ENCODE data around the gene SLC39A3.

Gene SLC39A3

GRCh38 chr19:2744113-2744512 is 4.3 kb upstream of the SLC39A3 start:
- no peak for TF ChIP-seq CTCF (IDR thresholded peaks at IDR 0.05; ENCODE audit: control insufficient read depth, extremely low read depth, insufficient read depth)
- no peak for DNase-seq (ENCODE audit: low read depth)
- H3K4me3 ChIP-seq (ENCODE audit: low read depth, low read length), result no peak overlapping the region

- no peak for TF ChIP-seq CTCF (IDR thresholded peaks at IDR 0.05; ENCODE audit: control insufficient read depth, extremely low read depth, insufficient read depth)
- no peak for DNase-seq (ENCODE audit: low read depth)
- H3K4me3 ChIP-seq (ENCODE audit: low read depth, low read length), result no peak overlapping the region
Measured at GRCh38 chr19:2743099-2743498, 3.3 kb upstream of the SLC39A3 start.

GRCh38 chr19:2740314-2740656 is 468 bp upstream of the SLC39A3 start:
- TF ChIP-seq CTCF (IDR thresholded peaks at IDR 0.05; ENCODE audit: control insufficient read depth, extremely low read depth, insufficient read depth), result no peak
- H3K4me3 ChIP-seq (ENCODE audit: low read depth, low read length), result no peak overlapping the region
- no peak for DNase-seq (ENCODE audit: low read depth)

GRCh38 chr19:2736550-2737190 is 3.1 kb downstream of the SLC39A3 start:
- DNase-seq (ENCODE audit: low read depth), result no peak
- TF ChIP-seq CTCF (IDR thresholded peaks at IDR 0.05; ENCODE audit: control insufficient read depth, extremely low read depth, insufficient read depth), result no peak
- H3K4me3 ChIP-seq (ENCODE audit: low read depth, low read length), result no peak overlapping the region

GRCh38 chr19:2735374-2735773 is 4.4 kb downstream of the SLC39A3 start:
- H3K4me3 ChIP-seq (ENCODE audit: low read depth, low read length), result no peak overlapping the region
- TF ChIP-seq CTCF (IDR thresholded peaks at IDR 0.05; ENCODE audit: control insufficient read depth, extremely low read depth, insufficient read depth), result no peak
- no peak for DNase-seq (ENCODE audit: low read depth)

GRCh38 chr19:2734589-2735288 is 5.1 kb downstream of the SLC39A3 start:
- no peak overlapping the region for H3K4me3 ChIP-seq (ENCODE audit: low read depth, low read length)
- TF ChIP-seq CTCF (IDR thresholded peaks at IDR 0.05; ENCODE audit: control insufficient read depth, extremely low read depth, insufficient read depth), result no peak
- DNase-seq (ENCODE audit: low read depth), result no peak

Measured in LNCaP clone FGC (cell line).